Osteoblast (primary cell): Measurements from ENCODE around the gene LMO7. TPM values are rescaled to one million over a fixed set of nuclear protein-coding genes. Genes with fewer than 3 reads are reported as not detected.

Experiments
- DNase-seq: peaks from one replicate; pipeline ENCODE4 v3.0.0; 2011; ENCODE audit warnings: low spot score, mixed read lengths; ENCODE audit not compliant: insufficient read length; ENCODE audit errors: missing footprints
- H2AFZ ChIP-seq: 2 replicates; pipeline ENCODE4 v1.6.0; 2011; ENCODE audit warnings: mild to moderate bottlenecking, low read length
- H3K27ac ChIP-seq: 2 replicates; pipeline ENCODE4 v1.5.1; 2011; ENCODE audit warnings: mild to moderate bottlenecking, low read depth, low read length, moderate library complexity
- H3K27me3 ChIP-seq: 2 replicates; pipeline ENCODE4 v1.6.0; 2012; ENCODE audit warnings: mild to moderate bottlenecking, control low read depth, inconsistent platforms, low read length, moderate library complexity; ENCODE audit not compliant: insufficient read depth
- H3K36me3 ChIP-seq: 2 replicates; pipeline ENCODE4 v1.5.1; 2011; ENCODE audit warnings: mild to moderate bottlenecking, low read length, control low read depth, moderate library complexity; ENCODE audit not compliant: insufficient read depth
- H3K4me1 ChIP-seq: 2 replicates; pipeline ENCODE4 v1.5.1; 2011; ENCODE audit warnings: mild to moderate bottlenecking, low read length, control low read depth, moderate library complexity; ENCODE audit not compliant: insufficient read depth
- H3K4me2 ChIP-seq: 2 replicates; pipeline ENCODE4 v1.6.0; 2011; ENCODE audit warnings: mild to moderate bottlenecking, low read length; ENCODE audit not compliant: insufficient read depth
- H3K4me3 ChIP-seq: fragments of 200-600 bp; sonication (generic); 3 replicates; pipeline ENCODE4 v1.5.1; 2012; ENCODE audit warnings: mild to moderate bottlenecking, low read length, inconsistent platforms; ENCODE audit not compliant: insufficient read depth
- H3K79me2 ChIP-seq: 2 replicates; pipeline ENCODE4 v1.6.0; 2012; ENCODE audit warnings: mild to moderate bottlenecking, low read length, control low read depth, inconsistent platforms; ENCODE audit not compliant: insufficient read depth
- H3K9me3 ChIP-seq: 2 replicates; pipeline ENCODE4 v1.5.1; 2011; ENCODE audit warnings: low read depth, low read length, control low read depth
- H4K20me1 ChIP-seq: 2 replicates; pipeline ENCODE4 v1.6.0; 2012; ENCODE audit warnings: mild to moderate bottlenecking, low read length, control low read depth; ENCODE audit not compliant: insufficient read depth
- total RNA-seq: library from RNA; depleted of rRNA; stranded (reverse); fragments of >200 nt; gene quantifications from 2 replicates; pipeline ENCODE4 v1.2.3, GENCODE V29; 2012
- TF ChIP-seq, protein P1 (sequence below): IDR thresholded peaks from 2 replicates; pipeline ENCODE4 v1.5.1; 2011; ENCODE audit warnings: mild to moderate bottlenecking, low read depth, low read length, moderate library complexity; ENCODE audit errors: extremely low read depth

LMO7 gene
- total RNA-seq, 1 donor, result 536 TPM

- Histone ChIP-seq H3K4me2 (no peak overlapping the region), H3K27ac (no peak overlapping the region), H2AFZ (no peak overlapping the region), H3K4me1 (peaks cover 4% of the 10 kb centered on the region), H3K27me3 (no peaks in the 10 kb centered on the region), H4K20me1 (no peaks in the 10 kb centered on the region), H3K9me3 (no peaks in the 10 kb centered on the region), H3K79me2 (no peaks in the 10 kb centered on the region), H3K36me3 (no peaks in the 10 kb centered on the region), H3K4me3 (no peak overlapping the region)
- DNase-seq, result no peak
- TF ChIP-seq, protein P1, sequence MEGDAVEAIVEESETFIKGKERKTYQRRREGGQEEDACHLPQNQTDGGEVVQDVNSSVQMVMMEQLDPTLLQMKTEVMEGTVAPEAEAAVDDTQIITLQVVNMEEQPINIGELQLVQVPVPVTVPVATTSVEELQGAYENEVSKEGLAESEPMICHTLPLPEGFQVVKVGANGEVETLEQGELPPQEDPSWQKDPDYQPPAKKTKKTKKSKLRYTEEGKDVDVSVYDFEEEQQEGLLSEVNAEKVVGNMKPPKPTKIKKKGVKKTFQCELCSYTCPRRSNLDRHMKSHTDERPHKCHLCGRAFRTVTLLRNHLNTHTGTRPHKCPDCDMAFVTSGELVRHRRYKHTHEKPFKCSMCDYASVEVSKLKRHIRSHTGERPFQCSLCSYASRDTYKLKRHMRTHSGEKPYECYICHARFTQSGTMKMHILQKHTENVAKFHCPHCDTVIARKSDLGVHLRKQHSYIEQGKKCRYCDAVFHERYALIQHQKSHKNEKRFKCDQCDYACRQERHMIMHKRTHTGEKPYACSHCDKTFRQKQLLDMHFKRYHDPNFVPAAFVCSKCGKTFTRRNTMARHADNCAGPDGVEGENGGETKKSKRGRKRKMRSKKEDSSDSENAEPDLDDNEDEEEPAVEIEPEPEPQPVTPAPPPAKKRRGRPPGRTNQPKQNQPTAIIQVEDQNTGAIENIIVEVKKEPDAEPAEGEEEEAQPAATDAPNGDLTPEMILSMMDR, result no peak
These were observed 236.8 kb downstream of the LMO7 start for GRCh38 chr13:75872980-75873379.

GRCh38 chr13:75873494-75873893, 237.4 kb downstream of the LMO7 start:
- Histone ChIP-seq H3K4me3 (no peak overlapping the region), H3K27ac (no peak overlapping the region), H3K9me3 (no peaks in the 10 kb centered on the region), H3K4me1 (peaks cover 4% of the 10 kb centered on the region), H2AFZ (no peak overlapping the region), H3K4me2 (no peak overlapping the region), H3K36me3 (no peaks in the 10 kb centered on the region), H3K27me3 (no peaks in the 10 kb centered on the region), H4K20me1 (no peaks in the 10 kb centered on the region), H3K79me2 (no peaks in the 10 kb centered on the region)
- DNase-seq, result no peak
- TF ChIP-seq, protein P1, result no peak

DNA sequence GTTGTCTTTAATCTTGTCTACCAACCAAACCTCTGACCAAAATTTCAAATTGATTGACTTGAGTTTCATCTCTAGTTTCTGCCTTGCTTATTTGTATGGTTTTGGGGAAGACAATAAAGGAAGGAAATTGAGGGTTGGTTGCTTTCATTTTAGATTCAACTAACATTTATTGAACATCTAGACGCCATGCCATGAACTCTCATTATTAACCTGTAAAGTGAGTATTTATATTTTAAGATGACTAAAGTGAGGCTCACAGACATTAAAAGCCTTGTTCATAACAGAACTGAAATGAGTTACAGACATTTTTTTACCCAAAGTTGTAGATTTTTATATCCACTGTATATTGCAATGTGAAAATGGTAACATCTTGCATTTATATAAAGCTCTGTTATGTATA, 239.3 kb downstream of the LMO7 start:
- Histone ChIP-seq H2AFZ (no peak overlapping the region), H3K36me3 (no peaks in the 10 kb centered on the region), H3K9me3 (no peaks in the 10 kb centered on the region), H3K4me1 (peaks cover 3% of the 10 kb centered on the region), H4K20me1 (no peaks in the 10 kb centered on the region), H3K79me2 (no peaks in the 10 kb centered on the region), H3K4me3 (no peak overlapping the region), H3K27ac (no peak overlapping the region), H3K4me2 (no peak overlapping the region), H3K27me3 (no peaks in the 10 kb centered on the region)
- DNase-seq, result no peak
- TF ChIP-seq, protein P1, result no peak

- H3K36me3 ChIP-seq, result no peaks in the 10 kb centered on the region
These were observed 240.3 kb downstream of the LMO7 start for GRCh38 chr13:75876142-75877050.

More at GRCh38 chr13:75876142-75877050, 240.3 kb downstream of the LMO7 start:
- no peak overlapping the region for H3K27ac ChIP-seq
- TF ChIP-seq, protein P1, result peak; percentile 88
- no peaks in the 10 kb centered on the region for H3K9me3 ChIP-seq
- no peak overlapping the region for H3K4me3 ChIP-seq
- no peaks in the 10 kb centered on the region for H3K4me1 ChIP-seq
- DNase-seq, result no peak
- H3K79me2 ChIP-seq, result no peaks in the 10 kb centered on the region
- no peaks in the 10 kb centered on the region for H4K20me1 ChIP-seq
- no peaks in the 10 kb centered on the region for H3K27me3 ChIP-seq
- H3K4me2 ChIP-seq, result peak overlapping the region; percentile 29
- H2AFZ ChIP-seq, result no peak overlapping the region
